ENCODE measurements around the gene POLD3.

GRCh38 chr11:74615988-74616387, 23.6 kb downstream of the POLD3 start:
- no peak for TF ChIP-seq CTCF (IDR thresholded peaks at IDR 0.05)
- no peak for TF ChIP-seq POLR2AphosphoS5 (IDR thresholded peaks at IDR 0.05; ENCODE audit: insufficient read depth in 1 of 2, low read depth in 1 of 2)
- no peak for TF ChIP-seq POLR2A (IDR thresholded peaks at IDR 0.05)
